ENCODE results near the gene MKS1. TPM values are rescaled to one million over a fixed set of nuclear protein-coding genes. Genes with fewer than 3 reads are reported as not detected.

MKS1 gene
- total RNA-seq, 1 experiment from 2014 or later = 29.8 TPM

- intact Hi-C loops (cut with micrococcal nuclease) = no loop called here
- DNase-seq (ENCODE audit: low read depth, low spot score) (no peak), ATAC-seq (no peak)
- TF ChIP-seq, protein P1, sequence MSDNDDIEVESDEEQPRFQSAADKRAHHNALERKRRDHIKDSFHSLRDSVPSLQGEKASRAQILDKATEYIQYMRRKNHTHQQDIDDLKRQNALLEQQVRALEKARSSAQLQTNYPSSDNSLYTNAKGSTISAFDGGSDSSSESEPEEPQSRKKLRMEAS (IDR thresholded peaks at IDR 0.05) = no peak
- TF ChIP-seq JUND (IDR thresholded peaks at IDR 0.05) = no peak
- TF ChIP-seq, protein P2, sequence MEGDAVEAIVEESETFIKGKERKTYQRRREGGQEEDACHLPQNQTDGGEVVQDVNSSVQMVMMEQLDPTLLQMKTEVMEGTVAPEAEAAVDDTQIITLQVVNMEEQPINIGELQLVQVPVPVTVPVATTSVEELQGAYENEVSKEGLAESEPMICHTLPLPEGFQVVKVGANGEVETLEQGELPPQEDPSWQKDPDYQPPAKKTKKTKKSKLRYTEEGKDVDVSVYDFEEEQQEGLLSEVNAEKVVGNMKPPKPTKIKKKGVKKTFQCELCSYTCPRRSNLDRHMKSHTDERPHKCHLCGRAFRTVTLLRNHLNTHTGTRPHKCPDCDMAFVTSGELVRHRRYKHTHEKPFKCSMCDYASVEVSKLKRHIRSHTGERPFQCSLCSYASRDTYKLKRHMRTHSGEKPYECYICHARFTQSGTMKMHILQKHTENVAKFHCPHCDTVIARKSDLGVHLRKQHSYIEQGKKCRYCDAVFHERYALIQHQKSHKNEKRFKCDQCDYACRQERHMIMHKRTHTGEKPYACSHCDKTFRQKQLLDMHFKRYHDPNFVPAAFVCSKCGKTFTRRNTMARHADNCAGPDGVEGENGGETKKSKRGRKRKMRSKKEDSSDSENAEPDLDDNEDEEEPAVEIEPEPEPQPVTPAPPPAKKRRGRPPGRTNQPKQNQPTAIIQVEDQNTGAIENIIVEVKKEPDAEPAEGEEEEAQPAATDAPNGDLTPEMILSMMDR (IDR thresholded peaks at IDR 0.05 in 2 of 3, conservative IDR thresholded peaks at IDR 0.05 in 1 of 3; ENCODE audit: borderline replicate concordance in 1 of 3, insufficient read depth in 1 of 3, low read depth in 2 of 3, low read length in 2 of 3) = no peak
- TF ChIP-seq CBX3 (IDR thresholded peaks at IDR 0.05; ENCODE audit: low read depth) = no peak
- no peak for TF ChIP-seq REST (IDR thresholded peaks at IDR 0.05; ENCODE audit: low read depth)
- no peak for TF ChIP-seq FOSL1 (IDR thresholded peaks at IDR 0.05; ENCODE audit: low read depth)
- no peak for TF ChIP-seq SP1 (IDR thresholded peaks at IDR 0.05; ENCODE audit: low read depth)
- no peak for TF ChIP-seq POLR2AphosphoS5 (IDR thresholded peaks at IDR 0.05; ENCODE audit: low read depth, low read length)
- TF ChIP-seq, protein P3, sequence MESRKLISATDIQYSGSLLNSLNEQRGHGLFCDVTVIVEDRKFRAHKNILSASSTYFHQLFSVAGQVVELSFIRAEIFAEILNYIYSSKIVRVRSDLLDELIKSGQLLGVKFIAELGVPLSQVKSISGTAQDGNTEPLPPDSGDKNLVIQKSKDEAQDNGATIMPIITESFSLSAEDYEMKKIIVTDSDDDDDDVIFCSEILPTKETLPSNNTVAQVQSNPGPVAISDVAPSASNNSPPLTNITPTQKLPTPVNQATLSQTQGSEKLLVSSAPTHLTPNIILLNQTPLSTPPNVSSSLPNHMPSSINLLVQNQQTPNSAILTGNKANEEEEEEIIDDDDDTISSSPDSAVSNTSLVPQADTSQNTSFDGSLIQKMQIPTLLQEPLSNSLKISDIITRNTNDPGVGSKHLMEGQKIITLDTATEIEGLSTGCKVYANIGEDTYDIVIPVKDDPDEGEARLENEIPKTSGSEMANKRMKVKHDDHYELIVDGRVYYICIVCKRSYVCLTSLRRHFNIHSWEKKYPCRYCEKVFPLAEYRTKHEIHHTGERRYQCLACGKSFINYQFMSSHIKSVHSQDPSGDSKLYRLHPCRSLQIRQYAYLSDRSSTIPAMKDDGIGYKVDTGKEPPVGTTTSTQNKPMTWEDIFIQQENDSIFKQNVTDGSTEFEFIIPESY (IDR thresholded peaks at IDR 0.05; ENCODE audit: extremely low read depth, insufficient replicate concordance, low read length) = no peak
- ChIA-PET POLR2A (no interaction called here), RAD21 (ENCODE audit: low non-redundant PET in 1 of 2, low total read pairs in 2 of 2, uncharacterized antibody in 2 of 2, unreplicated experiment in 2 of 2) (no interaction called here), CTCF (no interaction called here)
- Histone ChIP-seq H3K4me2 (ENCODE audit: low read length) (no peak overlapping the region), H3K9ac (ENCODE audit: low read length) (no peak overlapping the region), H3K9me3 (ENCODE audit: control insufficient read depth in 1 of 2, insufficient read depth in 1 of 2, low read depth in 1 of 2, low read length in 2 of 2) (no peaks in the 10 kb centered on the region), H3K9me2 (ENCODE audit: insufficient read depth) (no peaks in the 10 kb centered on the region), H3K79me2 (ENCODE audit: insufficient read depth, low read length) (no peaks in the 10 kb centered on the region), H3K27me3 (ENCODE audit: insufficient read depth, low read length) (no peaks in the 10 kb centered on the region), H3K27ac (ENCODE audit: low read depth, low read length) (no peak overlapping the region), H4K20me1 (ENCODE audit: insufficient read depth) (no peaks in the 10 kb centered on the region), H3K36me3 (ENCODE audit: control insufficient read depth in 1 of 2, insufficient read depth in 2 of 2, low read length in 2 of 2) (peaks cover 5 to 21% of the 10 kb centered on the region in 2 experiments; a peak in 3 of 4 replicates), H3K4me1 (ENCODE audit: control insufficient read depth in 1 of 2, insufficient read depth in 2 of 2, low read length in 2 of 2) (no peaks in the 10 kb centered on the region), H3K4me3 (replicated peaks in 1 of 2; ENCODE audit: low read depth in 1 of 2, low read length in 2 of 2) (no peak overlapping the region), H2AFZ (ENCODE audit: low read depth, low read length, poor library complexity, severe bottlenecking) (no peak overlapping the region)
- BruUV-seq (replicated peaks) = no TSS peak
Measured at GRCh38 chr17:58208344-58208743, 10.7 kb downstream of the MKS1 start.

All from HCT116 (cell line).